GM19463 (cell line): ENCODE measurements around the gene PRKCZ.

ENCODE experiments used
- ATAC-seq: cut with Tn5 transposase; IDR thresholded peaks from one replicate; pipeline ENCODE4 v1.9.1; 2021; ENCODE audit warnings: mild to moderate bottlenecking, moderate library complexity; ENCODE audit not compliant: unreplicated experiment

Gene PRKCZ

GRCh38 chr1:2024451-2024850 lies 25.8 kb upstream of the PRKCZ start:
- ATAC-seq: no peak

- no peak for ATAC-seq
Observed at GRCh38 chr1:2024887-2025286, 25.3 kb upstream of the PRKCZ start.

- no peak for ATAC-seq
Observed at GRCh38 chr1:2025491-2025981, 24.7 kb upstream of the PRKCZ start.

- ATAC-seq: no peak
Observed at GRCh38 chr1:2027961-2028583, 22.1 kb upstream of the PRKCZ start.

GRCh38 chr1:2028870-2029560 lies 21.2 kb upstream of the PRKCZ start:
- ATAC-seq: no peak

GRCh38 chr1:2029561-2029960 lies 20.6 kb upstream of the PRKCZ start:
- no peak for ATAC-seq

GRCh38 chr1:2030076-2030871 lies 19.9 kb upstream of the PRKCZ start:
- ATAC-seq: no peak

- ATAC-seq: no peak
Observed at GRCh38 chr1:2031546-2032540, 18.4 kb upstream of the PRKCZ start.

GRCh38 chr1:2032737-2033136 lies 17.5 kb upstream of the PRKCZ start:
- ATAC-seq: no peak

- no peak for ATAC-seq
Observed at GRCh38 chr1:2033165-2033564, 17.0 kb upstream of the PRKCZ start.

- no peak for ATAC-seq
Observed at GRCh38 chr1:2036287-2036686, 13.9 kb upstream of the PRKCZ start.

GRCh38 chr1:2037314-2037979 lies 12.8 kb upstream of the PRKCZ start:
- ATAC-seq: no peak

- no peak for ATAC-seq
Observed at GRCh38 chr1:2038229-2038628, 12.0 kb upstream of the PRKCZ start.

GRCh38 chr1:2039251-2039650 lies 11.0 kb upstream of the PRKCZ start:
- no peak for ATAC-seq

GRCh38 chr1:2041305-2041704 lies 8.9 kb upstream of the PRKCZ start:
- ATAC-seq: no peak

- ATAC-seq: no peak
Observed at GRCh38 chr1:2041887-2042286, 8.3 kb upstream of the PRKCZ start.

- no peak for ATAC-seq
Observed at GRCh38 chr1:2042830-2043773, 7.1 kb upstream of the PRKCZ start.

- no peak for ATAC-seq
Observed at GRCh38 chr1:2043886-2044285, 6.3 kb upstream of the PRKCZ start.
